ENCODE data around the gene FFAR1. TPM values are rescaled to one million over a fixed set of nuclear protein-coding genes. Genes with fewer than 3 reads are reported as not detected.
"Not testable (repeated sequence)": the region's sequence is repeated elsewhere in the genome, so short reads cannot be mapped to it uniquely, and the experiment has no call there.

The FFAR1 gene
- polyA plus RNA-seq, 1 experiment = not detected

DNA sequence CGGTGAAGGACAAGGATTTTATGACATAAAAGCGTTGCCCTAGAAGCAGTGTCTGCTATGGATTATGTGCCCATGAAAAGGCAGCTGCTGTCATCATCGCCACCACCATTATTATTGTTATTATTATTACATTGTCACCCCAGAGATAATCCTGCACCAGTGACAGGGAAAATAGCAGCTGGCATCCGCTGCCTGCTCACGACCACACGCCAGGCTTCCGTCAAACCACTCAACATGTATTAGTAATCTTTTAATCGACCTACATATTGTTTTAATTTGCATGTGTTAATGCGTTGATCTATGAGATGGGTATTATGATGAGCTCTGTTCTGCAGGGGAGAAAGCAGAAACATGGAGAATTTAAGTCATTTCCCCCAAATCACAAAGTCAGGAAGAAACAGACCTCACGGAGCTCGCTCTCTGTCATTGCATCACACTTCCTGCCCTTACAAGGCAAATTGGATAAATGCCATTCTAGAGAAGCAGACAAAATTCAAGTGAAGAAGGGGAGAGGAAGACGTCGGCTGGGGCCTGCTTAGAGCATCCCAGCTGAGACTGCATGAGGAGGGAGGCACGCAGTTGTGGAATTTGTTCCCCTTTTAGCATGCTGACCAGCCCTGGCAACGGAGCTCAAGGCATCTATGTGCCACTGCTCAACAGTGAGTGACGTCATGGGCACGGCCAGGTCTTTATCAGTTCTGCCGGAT lies 10.3 kb downstream of the FFAR1 start, which contains the start of gene FFAR3:
Gene FFAR3, plus strand, starts transcription at position 594 of the 707 bp plus-strand sequence. CDS start 431 bp downstream, outside the sequence.
- Histone ChIP-seq H3K27me3 (ENCODE audit: control insufficient read depth, insufficient read depth, low read length) (peaks cover 2% of the 10 kb centered on the region; the same call in 1 of the 2 replicates), H3K4me3 (ENCODE audit: low read depth, low read length) (no peak within 1 kb of the TSS), H3K36me3 (ENCODE audit: control insufficient read depth, insufficient read depth, low read length) (no peaks in the 10 kb centered on the region)
- POLR2A ChIA-PET = no interaction called here
- CTCF ChIA-PET = no interaction called here
- TF ChIP-seq, protein P1, sequence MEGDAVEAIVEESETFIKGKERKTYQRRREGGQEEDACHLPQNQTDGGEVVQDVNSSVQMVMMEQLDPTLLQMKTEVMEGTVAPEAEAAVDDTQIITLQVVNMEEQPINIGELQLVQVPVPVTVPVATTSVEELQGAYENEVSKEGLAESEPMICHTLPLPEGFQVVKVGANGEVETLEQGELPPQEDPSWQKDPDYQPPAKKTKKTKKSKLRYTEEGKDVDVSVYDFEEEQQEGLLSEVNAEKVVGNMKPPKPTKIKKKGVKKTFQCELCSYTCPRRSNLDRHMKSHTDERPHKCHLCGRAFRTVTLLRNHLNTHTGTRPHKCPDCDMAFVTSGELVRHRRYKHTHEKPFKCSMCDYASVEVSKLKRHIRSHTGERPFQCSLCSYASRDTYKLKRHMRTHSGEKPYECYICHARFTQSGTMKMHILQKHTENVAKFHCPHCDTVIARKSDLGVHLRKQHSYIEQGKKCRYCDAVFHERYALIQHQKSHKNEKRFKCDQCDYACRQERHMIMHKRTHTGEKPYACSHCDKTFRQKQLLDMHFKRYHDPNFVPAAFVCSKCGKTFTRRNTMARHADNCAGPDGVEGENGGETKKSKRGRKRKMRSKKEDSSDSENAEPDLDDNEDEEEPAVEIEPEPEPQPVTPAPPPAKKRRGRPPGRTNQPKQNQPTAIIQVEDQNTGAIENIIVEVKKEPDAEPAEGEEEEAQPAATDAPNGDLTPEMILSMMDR (IDR thresholded peaks at IDR 0.05; ENCODE audit: insufficient read depth, low read depth, low read length) = no peak
- DNase-seq (ENCODE audit: low read depth) = no peak

DNA sequence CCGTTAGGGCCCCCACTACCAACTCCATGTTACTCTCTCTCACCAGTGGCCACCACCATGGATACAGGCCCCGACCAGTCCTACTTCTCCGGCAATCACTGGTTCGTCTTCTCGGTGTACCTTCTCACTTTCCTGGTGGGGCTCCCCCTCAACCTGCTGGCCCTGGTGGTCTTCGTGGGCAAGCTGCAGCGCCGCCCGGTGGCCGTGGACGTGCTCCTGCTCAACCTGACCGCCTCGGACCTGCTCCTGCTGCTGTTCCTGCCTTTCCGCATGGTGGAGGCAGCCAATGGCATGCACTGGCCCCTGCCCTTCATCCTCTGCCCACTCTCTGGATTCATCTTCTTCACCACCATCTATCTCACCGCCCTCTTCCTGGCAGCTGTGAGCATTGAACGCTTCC lies 11.1 kb downstream of the FFAR1 start:
- CTCF ChIA-PET; POLR2A ChIA-PET; DNase-seq (ENCODE audit: low read depth); H3K27me3 ChIP-seq (ENCODE audit: control insufficient read depth, insufficient read depth, low read length); H3K4me3 ChIP-seq (ENCODE audit: low read depth, low read length); H3K36me3 ChIP-seq (ENCODE audit: control insufficient read depth, insufficient read depth, low read length): not testable (repeated sequence)

DNA sequence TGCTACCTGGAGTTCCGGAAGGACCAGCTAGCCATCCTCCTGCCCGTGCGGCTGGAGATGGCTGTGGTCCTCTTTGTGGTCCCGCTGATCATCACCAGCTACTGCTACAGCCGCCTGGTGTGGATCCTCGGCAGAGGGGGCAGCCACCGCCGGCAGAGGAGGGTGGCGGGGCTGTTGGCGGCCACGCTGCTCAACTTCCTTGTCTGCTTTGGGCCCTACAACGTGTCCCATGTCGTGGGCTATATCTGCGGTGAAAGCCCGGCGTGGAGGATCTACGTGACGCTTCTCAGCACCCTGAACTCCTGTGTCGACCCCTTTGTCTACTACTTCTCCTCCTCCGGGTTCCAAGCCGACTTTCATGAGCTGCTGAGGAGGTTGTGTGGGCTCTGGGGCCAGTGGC lies 11.7 kb downstream of the FFAR1 start:
- H3K36me3 ChIP-seq (ENCODE audit: control insufficient read depth, insufficient read depth, low read length); POLR2A ChIA-PET; H3K4me3 ChIP-seq (ENCODE audit: low read depth, low read length); DNase-seq (ENCODE audit: low read depth); CTCF ChIA-PET; H3K27me3 ChIP-seq (ENCODE audit: control insufficient read depth, insufficient read depth, low read length): not testable (repeated sequence)

DNA sequence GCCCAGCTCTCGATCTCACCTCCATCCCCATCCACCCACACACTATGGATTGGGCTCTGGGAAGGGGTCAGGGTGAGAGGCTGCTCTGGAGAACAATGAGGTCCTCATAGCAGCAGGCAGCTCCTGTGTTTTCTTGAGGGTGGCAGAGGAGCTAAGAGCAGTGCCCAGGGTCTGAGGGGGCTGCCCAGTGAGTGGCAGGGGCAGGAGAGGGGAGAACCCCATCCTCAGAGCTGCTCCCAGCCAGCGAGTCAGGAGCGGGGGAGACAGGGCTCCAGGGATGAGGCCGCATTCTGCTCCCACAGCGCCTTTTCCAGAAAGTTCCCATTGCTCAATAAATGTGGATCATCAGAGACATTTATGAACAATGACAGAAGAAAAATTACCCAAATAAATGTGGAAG lies 12.4 kb downstream of the FFAR1 start:
- POLR2A ChIA-PET; CTCF ChIA-PET; H3K36me3 ChIP-seq (ENCODE audit: control insufficient read depth, insufficient read depth, low read length); H3K27me3 ChIP-seq (ENCODE audit: control insufficient read depth, insufficient read depth, low read length); H3K4me3 ChIP-seq (ENCODE audit: low read depth, low read length); DNase-seq (ENCODE audit: low read depth): not testable (repeated sequence)

DNA sequence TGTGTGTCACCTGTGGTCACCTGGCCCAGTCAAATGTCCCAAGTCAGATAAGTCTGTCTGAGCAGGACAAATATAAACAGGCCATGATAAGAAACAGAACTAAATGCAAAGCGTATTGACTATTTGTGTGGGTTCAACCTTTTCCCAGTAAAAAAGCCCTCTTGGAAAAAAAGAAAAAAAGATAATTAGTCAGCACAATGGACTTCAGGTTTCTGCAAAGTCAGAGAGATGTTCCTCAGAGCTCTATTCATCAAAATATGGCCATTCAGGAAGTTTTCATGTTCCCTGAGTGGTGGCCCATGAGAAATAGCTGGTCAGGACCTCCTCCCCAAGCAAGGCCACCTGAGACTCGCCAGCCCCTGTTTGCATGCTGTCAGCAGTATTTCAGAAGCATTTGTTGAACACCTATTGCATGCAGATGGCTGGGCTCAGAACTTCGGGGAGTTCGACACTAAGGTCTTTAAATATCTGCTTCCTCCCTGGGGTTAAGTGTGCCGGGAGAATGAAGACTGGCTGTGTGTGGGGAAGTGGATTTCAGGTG lies 13.2 kb downstream of the FFAR1 start:
- no peaks in the 10 kb centered on the region; the same call in none of the 2 replicates for H3K27me3 ChIP-seq (ENCODE audit: control insufficient read depth, insufficient read depth, low read length)
- ChIA-PET POLR2A (no interaction called here), CTCF (no interaction called here)
- H3K4me3 ChIP-seq (ENCODE audit: low read depth, low read length) = no peak overlapping the region
- DNase-seq (ENCODE audit: low read depth) = no peak
- TF ChIP-seq, protein P1 (IDR thresholded peaks at IDR 0.05; ENCODE audit: insufficient read depth, low read depth, low read length) = no peak
- no peaks in the 10 kb centered on the region for H3K36me3 ChIP-seq (ENCODE audit: control insufficient read depth, insufficient read depth, low read length)

DNA sequence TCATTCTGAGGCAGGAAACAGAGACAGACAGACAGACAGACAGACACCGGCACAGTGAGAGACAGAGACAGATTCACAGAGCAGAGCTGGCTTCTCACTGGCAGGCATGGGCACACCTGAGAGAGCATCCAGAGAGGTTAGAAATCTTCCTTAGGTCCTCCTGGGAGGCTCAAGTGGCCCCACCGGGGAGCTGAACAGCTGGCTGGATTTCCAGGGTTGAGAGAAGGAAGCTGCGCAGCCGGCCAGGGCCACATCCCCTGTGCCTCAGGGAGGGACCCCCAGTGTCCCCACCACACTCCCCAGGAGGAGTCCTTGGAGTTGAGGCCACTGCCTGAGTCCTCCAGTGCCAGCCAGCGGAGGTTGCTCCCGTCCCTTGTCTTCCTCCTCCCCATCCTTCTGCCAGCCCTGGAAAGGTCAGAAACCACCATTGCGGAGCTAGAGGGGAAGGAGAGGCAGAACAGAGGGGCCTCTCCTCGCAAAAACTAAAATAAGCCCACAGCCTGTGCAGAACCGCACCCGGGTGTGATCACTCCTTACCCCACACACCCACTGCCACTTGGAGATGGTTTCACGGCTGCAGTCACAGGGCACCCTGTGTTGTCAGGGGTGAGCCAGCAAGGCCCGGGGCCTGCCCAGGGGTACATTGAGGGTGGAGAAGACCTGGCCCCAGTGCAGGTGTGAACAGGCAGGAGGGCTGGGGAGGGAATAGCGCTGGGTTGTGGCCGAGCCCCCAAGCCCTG lies 14.7 kb downstream of the FFAR1 start:
- no peaks in the 10 kb centered on the region for H3K36me3 ChIP-seq (ENCODE audit: control insufficient read depth, insufficient read depth, low read length)
- CTCF ChIA-PET = interaction anchor here (0.8 to 1.1 kb wide), 2 partner anchors 9 to 133 kb away, joined by 3 to 4 read pairs; no protein-coding TSS in a partner anchor
- TF ChIP-seq, protein P1 (IDR thresholded peaks at IDR 0.05; ENCODE audit: insufficient read depth, low read depth, low read length) = no peak
- no peaks in the 10 kb centered on the region; the same call in none of the 2 replicates for H3K27me3 ChIP-seq (ENCODE audit: control insufficient read depth, insufficient read depth, low read length)
- DNase-seq (ENCODE audit: low read depth) = no peak
- no peak overlapping the region for H3K4me3 ChIP-seq (ENCODE audit: low read depth, low read length)
- POLR2A ChIA-PET = no interaction called here
